ENCODE data around the gene ACACB. TPM values are rescaled to one million over a fixed set of nuclear protein-coding genes. Genes with fewer than 3 reads are reported as not detected.

The ACACB gene
- total RNA-seq, 6 experiments from 2014 or later = 107 to 237 (median 187) TPM

DNA sequence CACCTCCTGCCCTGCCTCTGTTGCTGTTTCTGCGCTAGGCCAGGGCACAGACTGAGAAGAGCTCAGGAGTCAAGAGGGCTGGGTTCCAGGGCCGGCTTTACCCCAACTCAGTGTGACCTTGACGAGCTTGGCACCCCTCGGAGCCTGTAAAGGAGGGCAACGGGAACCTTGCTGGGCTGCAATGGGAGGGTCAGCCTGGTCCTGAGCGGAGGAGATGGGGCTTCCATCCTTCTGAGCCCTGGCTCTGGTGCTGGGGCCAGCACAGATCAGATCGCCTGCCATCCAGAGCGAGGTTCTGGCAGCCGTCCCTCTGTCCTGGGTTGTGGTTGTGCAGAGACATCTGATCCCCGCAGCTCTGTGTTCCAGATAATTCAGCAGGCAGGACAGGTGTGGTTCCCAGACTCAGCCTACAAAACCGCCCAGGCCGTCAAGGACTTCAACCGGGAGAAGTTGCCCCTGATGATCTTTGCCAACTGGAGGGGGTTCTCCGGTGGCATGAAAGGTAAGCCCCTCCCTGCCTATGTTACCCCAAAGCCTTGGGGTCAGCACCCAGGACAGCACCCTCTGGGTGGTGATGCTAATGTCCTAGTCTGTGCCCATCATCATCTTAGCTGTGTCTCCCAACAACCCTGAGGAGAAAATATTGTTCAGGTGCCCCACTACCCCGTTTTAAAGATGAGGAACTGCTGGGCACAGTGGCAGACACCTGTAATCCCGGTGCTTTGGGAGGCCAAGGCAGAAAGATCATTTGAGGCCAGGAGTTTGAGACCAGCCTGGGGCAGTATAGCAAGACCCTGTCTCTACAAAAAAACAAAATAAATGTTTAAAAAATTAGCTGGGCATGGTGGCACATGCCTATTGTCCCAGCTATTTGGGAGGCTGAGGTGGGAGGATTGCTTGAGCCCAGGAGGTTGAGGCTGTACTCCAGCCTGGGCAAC, 142.5 kb downstream of the ACACB start:
- Histone ChIP-seq H3K36me3 (peaks cover 0 to 96% (median 51%) of the 10 kb centered on the region in 4 donors), H3K27me3 (no peaks in the 10 kb centered on the region), H3K9me3 (no peaks in the 10 kb centered on the region), H3K27ac (no peak overlapping the region), H3K4me1 (no peaks in the 10 kb centered on the region), H3K4me3 (no peak overlapping the region)
- TF ChIP-seq, protein P1, sequence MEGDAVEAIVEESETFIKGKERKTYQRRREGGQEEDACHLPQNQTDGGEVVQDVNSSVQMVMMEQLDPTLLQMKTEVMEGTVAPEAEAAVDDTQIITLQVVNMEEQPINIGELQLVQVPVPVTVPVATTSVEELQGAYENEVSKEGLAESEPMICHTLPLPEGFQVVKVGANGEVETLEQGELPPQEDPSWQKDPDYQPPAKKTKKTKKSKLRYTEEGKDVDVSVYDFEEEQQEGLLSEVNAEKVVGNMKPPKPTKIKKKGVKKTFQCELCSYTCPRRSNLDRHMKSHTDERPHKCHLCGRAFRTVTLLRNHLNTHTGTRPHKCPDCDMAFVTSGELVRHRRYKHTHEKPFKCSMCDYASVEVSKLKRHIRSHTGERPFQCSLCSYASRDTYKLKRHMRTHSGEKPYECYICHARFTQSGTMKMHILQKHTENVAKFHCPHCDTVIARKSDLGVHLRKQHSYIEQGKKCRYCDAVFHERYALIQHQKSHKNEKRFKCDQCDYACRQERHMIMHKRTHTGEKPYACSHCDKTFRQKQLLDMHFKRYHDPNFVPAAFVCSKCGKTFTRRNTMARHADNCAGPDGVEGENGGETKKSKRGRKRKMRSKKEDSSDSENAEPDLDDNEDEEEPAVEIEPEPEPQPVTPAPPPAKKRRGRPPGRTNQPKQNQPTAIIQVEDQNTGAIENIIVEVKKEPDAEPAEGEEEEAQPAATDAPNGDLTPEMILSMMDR (IDR thresholded peaks at IDR 0.05) = no peak
- TF ChIP-seq POLR2A (IDR thresholded peaks at IDR 0.05) = no peak
- DNase-seq = no peak
- ATAC-seq = peak in 3 of 4 donors; percentile 9 to 22 (median 14)
- intact Hi-C loops (cut with DNase I) = loop anchor here in 1 of 2 donors (5.0 kb wide), 1 partner anchor 128 kb away; no protein-coding TSS in a partner anchor
- WGBS (ENCODE audit: insufficient coverage, low coverage, low lambda C conversion rate, missing lambda C conversion rate) = 80% methylated on average over 1 of the region's 16 CpGs

DNA sequence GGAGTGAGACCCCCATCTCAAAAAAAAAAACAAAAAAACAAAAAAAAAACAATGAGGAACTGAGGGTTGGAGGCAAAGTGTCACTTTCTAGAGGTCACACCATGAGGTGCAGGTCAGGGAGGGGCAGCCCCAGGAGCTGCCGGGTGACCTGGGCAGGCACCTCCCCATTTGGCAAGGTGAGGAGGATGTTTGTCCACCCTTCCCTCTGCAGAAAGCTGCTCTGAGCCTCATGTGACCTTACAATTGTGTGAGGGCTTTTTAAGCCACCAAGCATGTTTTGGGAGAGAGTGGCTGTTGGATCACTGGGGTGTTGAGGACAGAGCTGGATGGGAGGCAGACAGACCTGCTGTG, 143.1 kb downstream of the ACACB start:
- H3K27me3 ChIP-seq = no peaks in the 10 kb centered on the region
- intact Hi-C loops (cut with DNase I) = loop anchor here in 1 of 2 donors (5.0 kb wide), 1 partner anchor 128 kb away; no protein-coding TSS in a partner anchor
- no peak overlapping the region for H3K27ac ChIP-seq
- H3K4me3 ChIP-seq = no peak overlapping the region
- TF ChIP-seq, protein P1 (IDR thresholded peaks at IDR 0.05) = no peak
- no peak for TF ChIP-seq POLR2A (IDR thresholded peaks at IDR 0.05)
- peak; percentile 21 to 68 (median 46) for ATAC-seq
- no peak for DNase-seq
- H3K9me3 ChIP-seq = no peaks in the 10 kb centered on the region
- H3K36me3 ChIP-seq = peaks cover 0 to 96% (median 48%) of the 10 kb centered on the region in 4 donors
- 8% methylated on average over 1 of the region's 1 CpG for WGBS (ENCODE audit: insufficient coverage, low coverage, low lambda C conversion rate, missing lambda C conversion rate)
- H3K4me1 ChIP-seq = no peaks in the 10 kb centered on the region

DNA sequence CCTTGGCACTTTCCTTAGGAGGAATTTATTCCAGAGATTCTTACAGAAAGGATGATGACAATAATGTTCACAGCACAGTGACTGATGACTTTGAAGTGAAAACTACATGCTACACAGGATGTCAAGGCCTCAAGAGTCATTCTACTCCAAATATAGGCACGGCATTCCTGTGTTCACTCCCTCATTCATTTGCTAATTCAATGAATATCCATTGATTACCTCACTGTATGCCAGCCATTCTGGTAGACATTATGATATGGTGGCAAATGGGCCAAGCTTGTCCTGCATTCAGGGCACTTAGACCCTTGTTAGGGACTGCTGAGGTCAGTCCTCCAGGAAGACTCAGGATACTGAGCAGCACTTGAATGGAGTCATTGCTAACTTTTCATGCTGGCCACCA, 144.7 kb downstream of the ACACB start:
- H3K27ac ChIP-seq = no peak overlapping the region
- TF ChIP-seq, protein P1 (IDR thresholded peaks at IDR 0.05) = no peak
- TF ChIP-seq POLR2A (IDR thresholded peaks at IDR 0.05) = no peak
- no peak for ATAC-seq
- intact Hi-C loops (cut with DNase I) = no loop called here
- H3K9me3 ChIP-seq = no peaks in the 10 kb centered on the region
- peaks cover 0 to 96% (median 51%) of the 10 kb centered on the region in 4 donors for H3K36me3 ChIP-seq
- WGBS (ENCODE audit: insufficient coverage, low coverage, low lambda C conversion rate, missing lambda C conversion rate) = 63% methylated on average over 1 of the region's 1 CpG
- DNase-seq = no peak
- no peaks in the 10 kb centered on the region for H3K4me1 ChIP-seq
- no peaks in the 10 kb centered on the region for H3K27me3 ChIP-seq
- H3K4me3 ChIP-seq = no peak overlapping the region

DNA sequence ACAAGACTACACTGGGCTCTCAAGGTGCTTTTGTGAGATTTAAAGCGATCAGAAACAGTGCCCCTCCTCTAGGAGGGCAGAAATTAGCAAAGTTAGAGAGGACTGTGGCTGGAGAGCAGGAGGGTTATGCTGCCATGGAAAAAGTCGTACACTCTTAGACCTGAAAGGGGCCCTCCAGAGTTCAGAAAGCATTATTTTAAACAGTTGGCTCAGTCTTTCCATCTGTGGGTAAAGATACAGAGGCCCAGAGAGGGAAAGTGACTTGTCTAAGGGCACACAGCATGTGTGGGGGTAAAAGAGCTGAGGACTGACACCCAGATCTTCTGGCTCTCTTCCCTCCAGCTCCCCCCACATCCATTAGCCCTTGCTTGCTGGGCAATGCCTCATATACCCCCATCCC, 145.6 kb downstream of the ACACB start:
- DNase-seq = no peak
- Histone ChIP-seq H3K4me1 (no peaks in the 10 kb centered on the region), H3K27me3 (no peaks in the 10 kb centered on the region), H3K4me3 (no peak overlapping the region), H3K36me3 (peaks cover 0 to 96% (median 49%) of the 10 kb centered on the region in 4 donors), H3K27ac (no peak overlapping the region), H3K9me3 (no peaks in the 10 kb centered on the region)
- ATAC-seq = no peak
- WGBS (ENCODE audit: insufficient coverage, low coverage, low lambda C conversion rate, missing lambda C conversion rate) = 90% methylated on average over 2 of the region's 2 CpGs
- TF ChIP-seq POLR2A (IDR thresholded peaks at IDR 0.05) = no peak
- TF ChIP-seq, protein P1 (IDR thresholded peaks at IDR 0.05) = no peak
- intact Hi-C loops (cut with DNase I) = no loop called here
